K562 (cell line): ENCODE results near the gene SPTBN2.

Experiments used
- BHLHE40 ChIP-seq: IDR thresholded peaks from 2 replicates; pipeline ENCODE4 v1.6.1; 2011; ENCODE audit warnings: low read length, improper control_type of control experiment
- BRCA1 ChIP-seq, 2 experiments: fragments of 450-650 bp in 1 of 2; sonication (generic) in 1 of 2; formaldehyde crosslinking in 1 of 2; IDR thresholded peaks; 2 replicates each; pipeline versions ENCODE4 v1.5.0 to v1.6.1; 2017 to 2020; ENCODE audit warnings: mild to moderate bottlenecking in 1 of 2, missing genetic modification reagents in 1 of 2
- CHD4 ChIP-seq: fragments of 200-600 bp; sonication (generic); IDR thresholded peaks from 3 replicates; pipeline ENCODE4 v1.6.1; 2012; ENCODE audit warnings: low read depth, mild to moderate bottlenecking, mixed read lengths, low read length, inconsistent platforms; ENCODE audit not compliant: insufficient read depth, insufficient replicate concordance, poor library complexity, severe bottlenecking
- MXI1 ChIP-seq: IDR thresholded peaks from 2 replicates; pipeline ENCODE4 v1.6.1; 2011; ENCODE audit warnings: low read depth, mild to moderate bottlenecking, improper control_type of control experiment, low read length
- SP1 ChIP-seq: sonication (generic); formaldehyde crosslinking; IDR thresholded peaks from 2 replicates; pipeline ENCODE4 v1.8.1; 2022; ENCODE audit warnings: mild to moderate bottlenecking, missing genetic modification reagents
- TF ChIP-seq, protein P1 (sequence below), 3 experiments: fragments of 200-800 bp in 1 of 3; fragments of 250-450 bp in 1 of 3; fragments of 450-650 bp in 1 of 3; sonication (Bioruptor Pico) in 1 of 3; sonication (Bioruptor generic) in 1 of 3; formaldehyde crosslinking in 1 of 3; IDR thresholded peaks; 2 replicates each; pipeline versions ENCODE4 v1.6.1 to v1.8.0; 2016 to 2022; ENCODE audit warnings: mild to moderate bottlenecking in 2 of 3, missing genetic modification characterization in 2 of 3, missing compliant biosample characterization in 1 of 3, moderate library complexity in 1 of 3
- TF ChIP-seq, protein P2 (sequence below): fragments of 250-450 bp; sonication (Bioruptor Pico); IDR thresholded peaks from 2 replicates; pipeline ENCODE4 v1.5.0; 2020; ENCODE audit warnings: mild to moderate bottlenecking

- TF ChIP-seq, protein P1, sequence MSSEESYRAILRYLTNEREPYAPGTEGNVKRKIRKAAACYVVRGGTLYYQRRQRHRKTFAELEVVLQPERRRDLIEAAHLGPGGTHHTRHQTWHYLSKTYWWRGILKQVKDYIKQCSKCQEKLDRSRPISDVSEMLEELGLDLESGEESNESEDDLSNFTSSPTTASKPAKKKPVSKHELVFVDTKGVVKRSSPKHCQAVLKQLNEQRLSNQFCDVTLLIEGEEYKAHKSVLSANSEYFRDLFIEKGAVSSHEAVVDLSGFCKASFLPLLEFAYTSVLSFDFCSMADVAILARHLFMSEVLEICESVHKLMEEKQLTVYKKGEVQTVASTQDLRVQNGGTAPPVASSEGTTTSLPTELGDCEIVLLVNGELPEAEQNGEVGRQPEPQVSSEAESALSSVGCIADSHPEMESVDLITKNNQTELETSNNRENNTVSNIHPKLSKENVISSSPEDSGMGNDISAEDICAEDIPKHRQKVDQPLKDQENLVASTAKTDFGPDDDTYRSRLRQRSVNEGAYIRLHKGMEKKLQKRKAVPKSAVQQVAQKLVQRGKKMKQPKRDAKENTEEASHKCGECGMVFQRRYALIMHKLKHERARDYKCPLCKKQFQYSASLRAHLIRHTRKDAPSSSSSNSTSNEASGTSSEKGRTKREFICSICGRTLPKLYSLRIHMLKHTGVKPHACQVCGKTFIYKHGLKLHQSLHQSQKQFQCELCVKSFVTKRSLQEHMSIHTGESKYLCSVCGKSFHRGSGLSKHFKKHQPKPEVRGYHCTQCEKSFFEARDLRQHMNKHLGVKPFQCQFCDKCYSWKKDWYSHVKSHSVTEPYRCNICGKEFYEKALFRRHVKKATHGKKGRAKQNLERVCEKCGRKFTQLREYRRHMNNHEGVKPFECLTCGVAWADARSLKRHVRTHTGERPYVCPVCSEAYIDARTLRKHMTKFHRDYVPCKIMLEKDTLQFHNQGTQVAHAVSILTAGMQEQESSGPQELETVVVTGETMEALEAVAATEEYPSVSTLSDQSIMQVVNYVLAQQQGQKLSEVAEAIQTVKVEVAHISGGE (CRISPR knock-in tag; IDR thresholded peaks at IDR 0.05), result no peak
- TF ChIP-seq CHD4 (no peak), BHLHE40 (no peak), MXI1 (no peak), SP1 (CRISPR knock-in tag) (no peak), BRCA1 (IDR thresholded peaks at IDR 0.05) (no peak), BRCA1 (CRISPR knock-in tag; IDR thresholded peaks at IDR 0.05) (no peak)
- TF ChIP-seq, protein P2, sequence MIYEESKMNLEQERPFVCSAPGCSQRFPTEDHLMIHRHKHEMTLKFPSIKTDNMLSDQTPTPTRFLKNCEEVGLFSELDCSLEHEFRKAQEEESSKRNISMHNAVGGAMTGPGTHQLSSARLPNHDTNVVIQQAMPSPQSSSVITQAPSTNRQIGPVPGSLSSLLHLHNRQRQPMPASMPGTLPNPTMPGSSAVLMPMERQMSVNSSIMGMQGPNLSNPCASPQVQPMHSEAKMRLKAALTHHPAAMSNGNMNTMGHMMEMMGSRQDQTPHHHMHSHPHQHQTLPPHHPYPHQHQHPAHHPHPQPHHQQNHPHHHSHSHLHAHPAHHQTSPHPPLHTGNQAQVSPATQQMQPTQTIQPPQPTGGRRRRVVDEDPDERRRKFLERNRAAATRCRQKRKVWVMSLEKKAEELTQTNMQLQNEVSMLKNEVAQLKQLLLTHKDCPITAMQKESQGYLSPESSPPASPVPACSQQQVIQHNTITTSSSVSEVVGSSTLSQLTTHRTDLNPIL (CRISPR knock-in tag), result no peak
Measured at GRCh38 chr11:66693356-66694055, 35.5 kb downstream of the SPTBN2 start.
